A673 (cell line): ENCODE results near the gene PIAS4. TPM values are rescaled to one million over a fixed set of nuclear protein-coding genes. Genes with fewer than 3 reads are reported as not detected.

Experiments used
- BruUV-seq: library from RNA; stranded (reverse); fragments of 400-500 nt; replicated peaks from 2 replicates; lab custom pipeline; 2021; lab: Mats Ljungman, UMichigan
- CTCF ChIA-PET: fragments of 300-600 bp; sonication (Branson Sonifier 250); formaldehyde crosslinking; loops from one replicate; lab custom pipeline; 2022; ENCODE audit warnings: antibody characterized with exemption; lab: Charles Lee
- POLR2A ChIA-PET: fragments of 300-600 bp; sonication (Branson Sonifier 250); formaldehyde crosslinking; loops from one replicate; lab custom pipeline; 2022; ENCODE audit warnings: antibody characterized with exemption; ENCODE audit not compliant: low non-redundant PET; lab: Charles Lee
- DNase-seq: peaks from one replicate; pipeline ENCODE4 v3.0.0-alpha.2; 2015; ENCODE audit warnings: low spot score
- H3K27ac ChIP-seq: fragments of 200-600 bp; sonication (generic); 2 replicates; pipeline ENCODE4 v1.5.1; 2016; ENCODE audit warnings: mixed run types, low read depth, mild to moderate bottlenecking, mixed read lengths, antibody characterized with exemption, low read length; ENCODE audit not compliant: poor library complexity, severe bottlenecking
- H3K27me3 ChIP-seq: fragments of 200-600 bp; sonication (generic); replicated peaks from 2 replicates; pipeline ENCODE4 v1.6.1; 2017; ENCODE audit warnings: mixed run types, low read depth, mild to moderate bottlenecking, mixed read lengths, antibody characterized with exemption, low read length; ENCODE audit not compliant: insufficient read depth, poor library complexity
- H3K36me3 ChIP-seq: fragments of 200-600 bp; sonication (generic); 2 replicates; pipeline ENCODE4 v1.6.1; 2016; ENCODE audit warnings: mixed run types, mild to moderate bottlenecking, mixed read lengths, antibody characterized with exemption, low read length; ENCODE audit not compliant: insufficient read depth, poor library complexity, severe bottlenecking
- H3K4me1 ChIP-seq: fragments of 200-600 bp; sonication (generic); 2 replicates; pipeline ENCODE4 v1.6.1; 2017; ENCODE audit warnings: mixed run types, mild to moderate bottlenecking, mixed read lengths, antibody characterized with exemption, low read length; ENCODE audit not compliant: insufficient read depth, poor library complexity, severe bottlenecking
- H3K4me3 ChIP-seq: fragments of 200-600 bp; sonication (generic); 2 replicates; pipeline ENCODE4 v1.5.1; 2016; ENCODE audit warnings: low read depth, mixed run types, mild to moderate bottlenecking, mixed read lengths, low read length; ENCODE audit not compliant: poor library complexity, severe bottlenecking
- H3K9me3 ChIP-seq: fragments of 200-600 bp; sonication (generic); 2 replicates; pipeline ENCODE4 v1.6.1; 2016; ENCODE audit warnings: mixed run types, low read depth, mild to moderate bottlenecking, mixed read lengths, antibody characterized with exemption, low read length; ENCODE audit not compliant: poor library complexity, severe bottlenecking
- EZH2 ChIP-seq: fragments of 200-600 bp; sonication (generic); IDR thresholded peaks from 2 replicates; pipeline ENCODE4 v1.6.1; 2017; ENCODE audit warnings: borderline replicate concordance, low read depth, mild to moderate bottlenecking, mixed read lengths, antibody characterized with exemption, low read length; ENCODE audit not compliant: poor library complexity, severe bottlenecking
- intact Hi-C: fragments of 100-400 bp; cut with micrococcal nuclease; formaldehyde crosslinking; loops from one replicate; pipeline ENCODE4 v1.10.0; 2022; ENCODE audit not compliant: unreplicated experiment
- total RNA-seq: library from RNA; stranded (reverse); gene quantifications from 2 replicates; pipeline ENCODE4 v1.2.3, GENCODE V29; 2021
- TF ChIP-seq, protein P1 (sequence below): fragments of 300-800, 200-600 bp; sonication (generic); conservative IDR thresholded peaks from 2 replicates; pipeline ENCODE4 v1.5.1; 2017; ENCODE audit warnings: low read depth, mild to moderate bottlenecking, antibody characterized with exemption, low read length, moderate library complexity, mixed read lengths

The PIAS4 gene
- total RNA-seq, 1 experiment from 2014 or later: 59.1 TPM

DNA sequence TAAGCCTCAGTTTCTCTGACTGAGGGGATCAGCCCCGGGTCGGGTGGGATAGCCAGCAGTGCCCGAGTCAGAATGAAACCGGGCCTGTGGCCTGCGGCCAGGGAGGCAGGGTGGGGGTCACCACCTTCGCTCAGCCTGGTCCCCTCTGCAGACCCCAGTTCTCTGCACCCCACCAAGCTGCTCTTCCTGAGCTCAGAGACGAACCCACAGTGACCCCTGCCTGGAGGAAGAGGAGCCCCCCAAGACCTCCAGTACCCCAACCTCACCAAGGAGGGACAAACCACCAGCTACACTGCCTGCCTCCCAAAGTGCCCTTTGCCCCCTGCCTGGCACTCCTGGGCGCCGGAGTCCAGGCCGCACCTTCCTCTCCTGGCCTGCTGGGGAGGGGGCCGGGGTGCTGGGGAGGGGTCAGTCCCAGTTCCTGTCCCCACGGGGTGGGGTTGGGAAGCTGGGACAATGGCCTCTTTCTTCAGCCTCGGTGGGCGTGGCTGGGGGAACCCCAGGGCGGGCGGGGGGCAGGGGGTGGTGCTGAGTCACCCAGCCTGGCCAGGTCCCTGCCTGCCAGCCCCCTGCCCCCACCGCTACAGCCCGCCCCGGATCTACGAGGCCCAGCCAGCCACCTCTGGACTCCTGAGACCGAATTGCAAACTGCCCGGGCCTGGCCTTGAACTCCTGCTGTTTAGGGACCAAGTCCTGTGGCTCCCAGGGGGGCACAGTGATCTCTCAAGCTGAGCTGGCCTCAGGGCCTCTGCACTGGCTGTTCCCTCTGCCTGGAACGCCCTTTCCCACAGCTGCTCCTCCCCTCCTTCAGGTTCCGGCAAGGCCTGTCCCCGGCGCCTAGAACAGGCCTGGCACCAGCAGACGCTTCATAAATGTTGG lies 44.8 kb downstream of the PIAS4 start:
- ChIA-PET POLR2A (no interaction called here), CTCF (no interaction called here)
- Histone ChIP-seq H3K36me3 (peaks cover 37% of the 10 kb centered on the region), H3K4me1 (no peaks in the 10 kb centered on the region), H3K27ac (no peak overlapping the region), H3K9me3 (no peaks in the 10 kb centered on the region), H3K27me3 (no peaks in the 10 kb centered on the region), H3K4me3 (no peak overlapping the region)
- intact Hi-C loops: no loop called here
- BruUV-seq: no TSS peak
- TF ChIP-seq, protein P1, sequence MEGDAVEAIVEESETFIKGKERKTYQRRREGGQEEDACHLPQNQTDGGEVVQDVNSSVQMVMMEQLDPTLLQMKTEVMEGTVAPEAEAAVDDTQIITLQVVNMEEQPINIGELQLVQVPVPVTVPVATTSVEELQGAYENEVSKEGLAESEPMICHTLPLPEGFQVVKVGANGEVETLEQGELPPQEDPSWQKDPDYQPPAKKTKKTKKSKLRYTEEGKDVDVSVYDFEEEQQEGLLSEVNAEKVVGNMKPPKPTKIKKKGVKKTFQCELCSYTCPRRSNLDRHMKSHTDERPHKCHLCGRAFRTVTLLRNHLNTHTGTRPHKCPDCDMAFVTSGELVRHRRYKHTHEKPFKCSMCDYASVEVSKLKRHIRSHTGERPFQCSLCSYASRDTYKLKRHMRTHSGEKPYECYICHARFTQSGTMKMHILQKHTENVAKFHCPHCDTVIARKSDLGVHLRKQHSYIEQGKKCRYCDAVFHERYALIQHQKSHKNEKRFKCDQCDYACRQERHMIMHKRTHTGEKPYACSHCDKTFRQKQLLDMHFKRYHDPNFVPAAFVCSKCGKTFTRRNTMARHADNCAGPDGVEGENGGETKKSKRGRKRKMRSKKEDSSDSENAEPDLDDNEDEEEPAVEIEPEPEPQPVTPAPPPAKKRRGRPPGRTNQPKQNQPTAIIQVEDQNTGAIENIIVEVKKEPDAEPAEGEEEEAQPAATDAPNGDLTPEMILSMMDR: no peak
- TF ChIP-seq EZH2: no peak
- DNase-seq: no peak

DNA sequence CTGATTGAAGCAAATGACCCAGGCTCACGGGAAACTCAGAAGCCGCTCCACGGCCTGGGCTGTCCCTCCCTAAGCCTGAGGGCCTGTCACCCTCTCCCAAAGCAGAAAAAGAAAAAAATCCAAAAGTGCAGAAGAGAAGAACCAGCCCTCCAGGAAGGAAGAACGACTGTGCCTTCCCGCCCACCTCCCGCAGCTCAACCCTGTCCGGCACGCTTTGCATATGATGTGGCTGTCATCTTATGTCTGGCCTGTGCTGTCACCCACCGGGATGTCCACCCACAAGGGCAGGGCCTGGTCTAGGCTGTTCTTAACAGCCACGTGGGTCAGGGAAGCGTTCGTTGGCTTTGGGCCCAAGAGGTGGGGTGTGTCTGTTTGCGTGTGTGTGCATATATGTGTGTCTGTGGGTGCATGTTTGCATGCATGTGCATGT lies 45.5 kb downstream of the PIAS4 start:
- intact Hi-C loops: no loop called here
- no TSS peak for BruUV-seq
- ChIA-PET POLR2A (no interaction called here), CTCF (no interaction called here)
- no peaks in the 10 kb centered on the region for H3K4me1 ChIP-seq
- H3K4me3 ChIP-seq: no peak overlapping the region
- no peak for DNase-seq
- H3K36me3 ChIP-seq: peaks cover 37% of the 10 kb centered on the region
- no peaks in the 10 kb centered on the region for H3K9me3 ChIP-seq
- TF ChIP-seq, protein P1: no peak
- TF ChIP-seq EZH2: no peak
- H3K27me3 ChIP-seq: no peaks in the 10 kb centered on the region
- no peak overlapping the region for H3K27ac ChIP-seq

DNA sequence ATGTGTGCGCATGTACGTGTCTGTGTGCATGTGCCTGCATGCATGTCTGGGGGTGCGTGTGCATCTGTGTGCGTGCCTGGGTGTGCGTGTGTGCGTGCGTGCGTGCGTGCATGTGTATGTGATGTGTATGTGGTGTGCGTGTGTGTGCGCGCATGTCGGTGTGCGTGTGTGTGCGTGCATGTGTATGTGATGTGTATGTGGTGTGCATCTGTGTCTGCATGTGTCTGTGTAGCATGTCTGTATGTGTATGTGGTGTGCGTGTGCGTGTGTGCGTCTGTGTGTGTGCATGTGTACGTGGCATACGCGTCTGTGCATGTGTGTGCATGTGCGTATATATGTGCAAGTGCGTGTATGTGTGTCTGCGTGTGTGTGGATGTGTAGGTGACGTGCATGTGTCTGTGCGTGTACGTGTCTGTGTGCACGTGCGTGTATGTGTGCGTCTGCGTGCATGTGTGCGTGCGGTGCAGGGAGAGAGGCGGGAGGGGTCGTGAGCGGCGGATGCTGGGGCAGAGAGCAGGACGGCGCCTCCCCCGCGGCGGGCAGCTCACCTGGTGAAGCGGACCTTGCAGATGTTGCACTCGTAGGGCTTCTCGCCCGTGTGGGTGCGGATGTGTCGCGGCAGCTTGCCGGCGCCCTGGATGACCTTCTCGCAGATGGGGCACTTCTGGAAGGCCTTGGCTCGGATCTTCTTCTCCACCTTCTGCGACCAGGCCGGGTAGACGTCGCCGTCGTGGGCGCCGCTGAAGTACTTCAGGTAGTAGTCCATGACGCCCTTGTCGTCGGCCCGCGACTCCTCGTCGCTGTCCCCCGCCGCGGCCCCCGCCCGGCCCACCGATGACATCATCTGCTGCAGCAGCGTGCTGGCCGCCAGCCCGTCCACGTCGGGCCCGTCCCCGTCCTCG lies 46.1 kb downstream of the PIAS4 start:
- no TSS peak for BruUV-seq
- POLR2A ChIA-PET: no interaction called here
- TF ChIP-seq, protein P1: no peak
- TF ChIP-seq EZH2: no peak
- CTCF ChIA-PET: no interaction called here
- DNase-seq: no peak
- H3K27me3 ChIP-seq: no peaks in the 10 kb centered on the region
- no peaks in the 10 kb centered on the region for H3K9me3 ChIP-seq
- H3K27ac ChIP-seq: no peak overlapping the region
- H3K4me3 ChIP-seq: no peak overlapping the region
- intact Hi-C loops: no loop called here
- H3K36me3 ChIP-seq: peaks cover 37% of the 10 kb centered on the region
- no peaks in the 10 kb centered on the region for H3K4me1 ChIP-seq
